HCT116 (cell line): Measurements from ENCODE around the gene C20orf144.

Source experiments
- EGR1 ChIP-seq: IDR thresholded peaks from 2 replicates; pipeline ENCODE4 v1.6.1; 2012; ENCODE audit warnings: low read depth
- EZH2 ChIP-seq: fragments of 200-600 bp; sonication (generic); IDR thresholded peaks from 2 replicates; pipeline ENCODE4 v1.6.1; 2017; ENCODE audit warnings: antibody characterized with exemption, mixed run types
- EZH2phosphoT487 ChIP-seq: fragments of 200-600 bp; IDR thresholded peaks from 2 replicates; pipeline ENCODE4 v1.6.1; 2018; ENCODE audit warnings: antibody characterized with exemption, borderline replicate concordance
- POLR2A ChIP-seq: IDR thresholded peaks from 2 replicates; pipeline ENCODE4 v1.7.0; 2011; ENCODE audit warnings: borderline replicate concordance; ENCODE audit not compliant: insufficient read depth, insufficient read length; ENCODE audit errors: extremely low read depth
- POLR2AphosphoS5 ChIP-seq: IDR thresholded peaks from 2 replicates; pipeline ENCODE4 v1.6.1; 2011; ENCODE audit warnings: mild to moderate bottlenecking, low read depth, low read length, moderate library complexity
- SIN3A ChIP-seq: IDR thresholded peaks from 2 replicates; pipeline ENCODE4 v1.6.1; 2012; ENCODE audit warnings: low read depth
- ZFX ChIP-seq: fragments of 450-650 bp; IDR thresholded peaks from 2 replicates; pipeline ENCODE4 v1.6.1; 2017
- ZNF274 ChIP-seq: fragments of 200-500 bp; sonication (Bioruptor generic); IDR thresholded peaks from 2 replicates; pipeline ENCODE4 v1.6.1; 2014; ENCODE audit warnings: mild to moderate bottlenecking, low read depth, low read length, inconsistent platforms
- TF ChIP-seq, protein P1 (sequence below): IDR thresholded peaks from 2 replicates; pipeline ENCODE4 v1.6.1; 2012
- TF ChIP-seq, protein P2 (sequence below), 3 experiments: fragments of 200-600 bp in 1 of 3; sonication (generic) in 1 of 3; IDR thresholded peaks in 2 of 3; conservative IDR thresholded peaks in 1 of 3; 2 replicates each; pipeline ENCODE4 v1.5.1; 2012 to 2017; ENCODE audit warnings: low read depth in 2 of 3, low read length in 2 of 3, antibody characterized with exemption in 1 of 3, borderline replicate concordance in 1 of 3, control low read depth in 1 of 3, mild to moderate bottlenecking in 1 of 3, mixed read lengths in 1 of 3, mixed run types in 1 of 3, moderate library complexity in 1 of 3; ENCODE audit not compliant: insufficient read depth in 1 of 3
- TF ChIP-seq, protein P3 (sequence below): IDR thresholded peaks from 2 replicates; pipeline ENCODE4 v1.6.1; 2012; ENCODE audit warnings: low read depth

DNA sequence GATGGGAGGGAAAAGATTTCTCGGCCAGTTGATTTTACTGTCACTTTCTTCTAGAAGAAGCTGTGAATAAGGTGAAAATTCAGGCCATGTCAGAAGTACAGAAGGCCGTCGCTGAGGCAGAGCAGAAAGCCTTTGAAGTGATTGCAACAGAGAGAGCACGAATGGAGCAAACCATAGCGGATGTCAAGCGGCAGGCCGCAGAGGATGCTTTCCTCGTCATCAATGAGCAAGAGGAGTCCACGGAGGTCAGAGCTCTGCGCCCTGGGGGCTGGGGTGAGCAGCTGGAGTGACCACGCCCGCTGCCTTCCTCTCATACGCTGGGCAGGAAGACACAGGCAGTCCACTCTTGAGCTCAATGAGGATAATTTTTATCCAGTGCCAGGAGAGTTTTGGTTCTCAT is 21.8 kb upstream of the C20orf144 start:
- no peak for TF ChIP-seq SIN3A
- TF ChIP-seq, protein P1, sequence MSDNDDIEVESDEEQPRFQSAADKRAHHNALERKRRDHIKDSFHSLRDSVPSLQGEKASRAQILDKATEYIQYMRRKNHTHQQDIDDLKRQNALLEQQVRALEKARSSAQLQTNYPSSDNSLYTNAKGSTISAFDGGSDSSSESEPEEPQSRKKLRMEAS: no peak
- TF ChIP-seq, protein P2, sequence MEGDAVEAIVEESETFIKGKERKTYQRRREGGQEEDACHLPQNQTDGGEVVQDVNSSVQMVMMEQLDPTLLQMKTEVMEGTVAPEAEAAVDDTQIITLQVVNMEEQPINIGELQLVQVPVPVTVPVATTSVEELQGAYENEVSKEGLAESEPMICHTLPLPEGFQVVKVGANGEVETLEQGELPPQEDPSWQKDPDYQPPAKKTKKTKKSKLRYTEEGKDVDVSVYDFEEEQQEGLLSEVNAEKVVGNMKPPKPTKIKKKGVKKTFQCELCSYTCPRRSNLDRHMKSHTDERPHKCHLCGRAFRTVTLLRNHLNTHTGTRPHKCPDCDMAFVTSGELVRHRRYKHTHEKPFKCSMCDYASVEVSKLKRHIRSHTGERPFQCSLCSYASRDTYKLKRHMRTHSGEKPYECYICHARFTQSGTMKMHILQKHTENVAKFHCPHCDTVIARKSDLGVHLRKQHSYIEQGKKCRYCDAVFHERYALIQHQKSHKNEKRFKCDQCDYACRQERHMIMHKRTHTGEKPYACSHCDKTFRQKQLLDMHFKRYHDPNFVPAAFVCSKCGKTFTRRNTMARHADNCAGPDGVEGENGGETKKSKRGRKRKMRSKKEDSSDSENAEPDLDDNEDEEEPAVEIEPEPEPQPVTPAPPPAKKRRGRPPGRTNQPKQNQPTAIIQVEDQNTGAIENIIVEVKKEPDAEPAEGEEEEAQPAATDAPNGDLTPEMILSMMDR (IDR thresholded peaks at IDR 0.05 in 2 of 3, conservative IDR thresholded peaks at IDR 0.05 in 1 of 3; ENCODE audit: borderline replicate concordance in 1 of 3, insufficient read depth in 1 of 3, low read depth in 2 of 3, low read length in 2 of 3): no peak
- no peak for TF ChIP-seq EZH2phosphoT487
- TF ChIP-seq EGR1: no peak
- TF ChIP-seq, protein P3, sequence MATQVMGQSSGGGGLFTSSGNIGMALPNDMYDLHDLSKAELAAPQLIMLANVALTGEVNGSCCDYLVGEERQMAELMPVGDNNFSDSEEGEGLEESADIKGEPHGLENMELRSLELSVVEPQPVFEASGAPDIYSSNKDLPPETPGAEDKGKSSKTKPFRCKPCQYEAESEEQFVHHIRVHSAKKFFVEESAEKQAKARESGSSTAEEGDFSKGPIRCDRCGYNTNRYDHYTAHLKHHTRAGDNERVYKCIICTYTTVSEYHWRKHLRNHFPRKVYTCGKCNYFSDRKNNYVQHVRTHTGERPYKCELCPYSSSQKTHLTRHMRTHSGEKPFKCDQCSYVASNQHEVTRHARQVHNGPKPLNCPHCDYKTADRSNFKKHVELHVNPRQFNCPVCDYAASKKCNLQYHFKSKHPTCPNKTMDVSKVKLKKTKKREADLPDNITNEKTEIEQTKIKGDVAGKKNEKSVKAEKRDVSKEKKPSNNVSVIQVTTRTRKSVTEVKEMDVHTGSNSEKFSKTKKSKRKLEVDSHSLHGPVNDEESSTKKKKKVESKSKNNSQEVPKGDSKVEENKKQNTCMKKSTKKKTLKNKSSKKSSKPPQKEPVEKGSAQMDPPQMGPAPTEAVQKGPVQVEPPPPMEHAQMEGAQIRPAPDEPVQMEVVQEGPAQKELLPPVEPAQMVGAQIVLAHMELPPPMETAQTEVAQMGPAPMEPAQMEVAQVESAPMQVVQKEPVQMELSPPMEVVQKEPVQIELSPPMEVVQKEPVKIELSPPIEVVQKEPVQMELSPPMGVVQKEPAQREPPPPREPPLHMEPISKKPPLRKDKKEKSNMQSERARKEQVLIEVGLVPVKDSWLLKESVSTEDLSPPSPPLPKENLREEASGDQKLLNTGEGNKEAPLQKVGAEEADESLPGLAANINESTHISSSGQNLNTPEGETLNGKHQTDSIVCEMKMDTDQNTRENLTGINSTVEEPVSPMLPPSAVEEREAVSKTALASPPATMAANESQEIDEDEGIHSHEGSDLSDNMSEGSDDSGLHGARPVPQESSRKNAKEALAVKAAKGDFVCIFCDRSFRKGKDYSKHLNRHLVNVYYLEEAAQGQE: no peak
- no peak for TF ChIP-seq POLR2AphosphoS5
- TF ChIP-seq ZFX: no peak
- TF ChIP-seq EZH2: no peak
- TF ChIP-seq POLR2A: no peak
- no peak for TF ChIP-seq ZNF274
